ENCODE results near the gene ARL3.
"Not testable (repeated sequence)": the region's sequence is repeated elsewhere in the genome, so short reads cannot be mapped to it uniquely, and the experiment has no call there.

Gene ARL3

DNA sequence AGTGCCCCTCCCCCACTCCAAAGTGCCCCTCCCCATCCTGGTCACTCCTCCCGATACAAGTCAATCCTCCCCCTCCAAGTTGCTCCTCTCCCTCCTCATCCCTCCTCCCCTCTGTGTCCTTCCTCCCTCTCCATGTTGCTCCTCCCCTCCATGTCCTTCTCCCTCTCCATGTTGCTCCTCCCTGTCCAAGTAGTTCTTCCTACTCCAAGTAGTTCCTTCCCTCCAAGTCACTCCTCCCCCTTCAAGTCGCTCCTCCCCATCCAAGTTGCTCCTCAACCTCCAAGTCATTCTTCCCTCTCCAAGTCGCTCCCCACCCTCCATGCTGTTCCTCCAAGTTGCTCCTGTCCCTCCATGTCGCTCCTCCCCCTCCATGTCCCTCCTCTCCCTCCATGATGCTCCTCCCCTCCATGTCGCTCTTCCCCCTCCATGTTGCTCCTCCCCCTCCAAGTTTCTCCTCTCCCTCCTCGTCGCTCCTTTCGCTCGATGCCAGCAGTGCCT, 20.9 kb upstream of the ARL3 start:
- no peak for DNase-seq

DNA sequence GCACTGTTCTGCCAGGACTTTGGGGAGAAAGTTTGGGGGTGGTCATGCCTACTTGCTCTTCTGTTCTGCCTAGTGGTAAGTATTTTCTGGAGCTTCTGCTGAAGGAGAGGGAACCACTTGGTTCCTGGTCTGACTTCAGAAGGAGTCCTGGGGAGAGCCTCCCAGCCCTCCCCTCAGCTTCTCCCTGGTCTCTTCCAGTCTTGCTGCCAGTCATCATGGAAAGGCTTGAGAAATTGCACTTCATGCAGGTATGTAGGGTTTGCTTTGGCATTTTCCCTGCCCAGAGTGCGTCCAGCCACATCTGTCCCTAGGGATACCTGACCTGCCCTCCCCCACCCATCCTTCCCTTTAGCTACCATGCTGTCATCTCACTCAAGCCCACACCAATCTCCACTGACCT, 18.5 kb upstream of the ARL3 start:
- no peak for DNase-seq

DNA sequence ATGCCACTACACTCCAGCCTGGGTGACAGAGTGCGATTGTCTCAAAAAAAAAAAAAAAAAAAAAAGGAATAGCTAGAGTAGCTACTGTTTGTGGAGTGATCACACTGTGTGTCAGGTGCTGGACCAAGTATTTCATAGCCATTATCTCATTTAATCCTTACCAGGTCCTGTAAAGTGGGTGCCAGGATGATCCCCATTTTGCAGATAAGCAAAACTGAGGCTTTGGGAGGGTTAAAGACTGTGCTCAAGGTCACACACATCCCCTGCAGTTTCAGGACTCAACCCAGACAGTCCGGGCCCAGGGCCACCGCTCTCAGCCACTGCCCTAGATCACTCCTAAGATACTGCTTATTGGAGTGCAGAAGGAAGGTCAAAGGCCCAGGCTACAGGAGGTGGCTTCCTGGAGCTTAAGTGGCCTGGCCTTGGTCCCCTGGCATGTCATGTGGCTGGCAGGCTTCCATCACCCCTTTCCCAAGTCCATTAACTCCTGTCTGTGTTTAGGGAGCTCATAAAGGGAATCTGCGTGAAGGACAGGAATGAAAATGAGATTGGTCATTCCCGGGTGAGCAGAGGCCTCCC, 17.1 kb upstream of the ARL3 start:
- DNase-seq: no peak

DNA sequence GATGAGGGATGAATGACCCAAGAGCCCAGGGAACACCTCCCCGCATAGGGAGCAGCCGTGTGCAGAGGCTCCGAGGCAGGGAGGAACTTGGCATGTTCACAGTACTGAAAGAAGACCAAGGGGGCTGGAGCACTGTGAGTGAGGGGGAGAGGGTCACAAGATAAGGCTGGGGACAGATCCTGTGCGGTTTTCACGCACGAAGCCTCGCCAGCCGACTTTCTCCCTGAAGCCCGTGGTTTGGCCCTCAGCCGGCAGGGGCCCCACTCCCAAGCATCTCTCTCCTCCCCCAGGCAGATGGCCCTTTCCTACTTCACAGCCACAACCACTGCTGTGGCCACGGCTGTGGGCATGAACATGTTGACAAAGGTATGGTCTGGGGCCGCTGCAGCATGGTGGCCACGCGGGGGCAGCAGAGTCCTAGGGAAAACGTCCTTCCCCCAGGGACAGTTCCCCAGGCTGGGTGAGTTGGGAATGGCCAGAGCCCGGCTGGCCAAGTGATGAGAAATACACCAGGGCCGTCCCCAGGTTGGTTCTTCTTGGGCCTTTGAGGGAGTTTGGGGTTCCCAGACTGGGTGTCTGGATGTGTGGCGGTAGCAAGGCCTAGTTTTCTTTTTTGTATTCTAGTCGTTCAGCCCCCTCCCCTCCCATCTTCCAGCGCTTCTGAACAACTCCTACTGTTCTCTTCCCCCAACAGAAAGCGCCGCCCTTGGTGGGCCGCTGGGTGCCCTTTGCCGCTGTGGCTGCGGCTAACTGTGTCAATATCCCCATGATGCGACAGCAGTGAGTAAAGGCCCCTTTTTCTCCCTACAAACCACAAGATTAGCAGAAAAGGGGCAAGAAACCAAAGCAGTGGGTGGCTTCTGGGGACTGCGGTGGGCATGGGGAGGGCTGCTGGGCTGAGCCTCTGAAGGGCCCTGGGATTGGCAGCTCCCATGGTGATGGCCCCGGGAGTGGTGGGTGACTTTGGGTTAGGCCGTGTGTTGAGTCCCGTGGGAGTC, 15.1 kb upstream of the ARL3 start:
- peak; percentile 62 for DNase-seq

DNA sequence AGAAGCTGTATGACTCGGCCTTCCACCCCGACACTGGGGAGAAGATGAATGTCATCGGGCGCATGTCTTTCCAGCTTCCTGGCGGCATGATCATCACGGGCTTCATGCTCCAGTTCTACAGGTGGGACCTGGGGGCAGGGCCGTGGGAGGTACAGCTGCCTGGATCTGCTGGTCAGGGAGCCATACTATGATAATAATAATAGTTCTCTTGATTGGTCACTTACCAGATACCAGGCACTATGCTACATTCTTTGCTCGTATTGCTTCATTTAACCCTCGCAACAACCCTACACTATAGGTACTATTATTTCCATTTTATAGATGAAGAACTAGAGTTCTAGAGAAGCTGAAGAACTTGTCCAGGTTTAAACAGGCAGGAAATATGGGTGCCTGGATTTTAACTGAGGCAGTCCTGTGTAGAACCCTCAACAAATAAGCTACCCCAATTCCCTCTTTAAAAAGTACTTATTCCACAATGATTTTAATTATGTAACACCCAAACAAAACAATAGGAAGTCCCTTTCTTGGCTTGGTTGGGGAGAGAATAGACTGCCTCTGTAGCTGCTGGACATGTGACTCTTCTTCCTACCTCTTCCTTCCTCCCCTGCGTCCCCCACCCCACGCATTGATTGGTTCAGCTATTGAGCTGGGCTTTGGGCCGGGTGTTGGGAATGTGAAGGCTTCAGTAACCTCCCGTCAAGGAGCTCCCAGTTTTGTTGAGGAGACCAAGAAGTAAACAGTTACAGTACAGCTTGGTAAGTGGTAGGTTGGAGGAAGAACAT, 13.0 kb upstream of the ARL3 start:
- no peak for DNase-seq

DNA sequence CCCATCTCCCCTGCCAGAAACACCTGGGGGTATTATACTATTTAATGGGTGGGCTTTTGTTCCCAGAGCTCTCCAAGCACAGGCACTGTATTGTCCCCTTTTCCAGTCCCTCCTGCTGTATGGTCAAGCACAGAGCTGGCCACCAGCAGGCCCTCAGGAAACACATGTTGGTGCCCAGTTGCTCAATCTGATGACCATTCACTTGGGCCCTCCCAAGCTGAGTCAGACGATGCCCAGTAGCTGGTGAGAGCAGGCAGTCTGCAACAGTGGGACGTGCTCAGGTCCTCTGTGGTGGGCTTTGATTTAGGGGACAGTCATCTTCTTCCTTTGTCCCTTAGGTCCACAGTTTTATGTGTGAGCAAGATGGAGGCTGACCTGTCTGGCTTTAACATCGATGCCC, 12.1 kb upstream of the ARL3 start:
- no peak for DNase-seq

DNA sequence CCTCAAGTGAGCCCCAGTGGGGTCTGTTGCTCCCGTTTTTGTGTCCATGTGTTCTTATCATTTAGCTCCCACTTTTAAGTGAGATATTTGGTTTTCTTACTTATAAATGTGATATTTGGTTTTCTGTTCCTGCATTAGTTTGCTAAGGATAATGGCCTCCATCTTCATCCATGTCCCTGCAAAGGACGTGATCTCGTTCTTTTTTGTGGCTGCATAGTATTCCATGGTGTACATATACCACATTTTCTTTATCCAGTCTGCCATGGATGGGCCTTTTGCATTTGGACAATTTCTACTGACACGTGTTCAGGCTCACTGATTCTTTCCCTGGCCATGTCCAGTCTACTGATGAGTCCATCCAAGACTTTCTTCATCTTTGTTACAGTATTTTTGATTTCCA, 9.8 kb upstream of the ARL3 start:
- DNase-seq: no peak

DNA sequence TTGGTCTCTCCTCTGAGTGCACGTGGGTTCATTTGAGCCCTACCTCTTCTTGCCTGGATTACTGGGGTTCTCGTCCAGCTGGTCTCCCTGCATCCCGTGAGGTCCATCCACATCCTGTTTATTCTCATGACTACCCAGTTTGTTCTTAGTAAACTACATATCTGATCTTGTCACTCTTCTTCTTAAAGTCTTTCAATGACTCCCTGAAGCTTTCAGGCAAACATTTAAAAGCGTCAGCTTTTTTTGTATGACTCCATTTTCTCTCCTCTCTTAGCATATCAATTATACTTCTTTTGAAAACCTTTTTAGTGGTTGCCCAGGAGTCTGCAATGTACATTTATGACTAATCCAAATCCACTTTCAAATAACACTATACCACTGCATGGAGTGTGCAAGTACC, 7.8 kb upstream of the ARL3 start:
- DNase-seq: peak; percentile 29

DNA sequence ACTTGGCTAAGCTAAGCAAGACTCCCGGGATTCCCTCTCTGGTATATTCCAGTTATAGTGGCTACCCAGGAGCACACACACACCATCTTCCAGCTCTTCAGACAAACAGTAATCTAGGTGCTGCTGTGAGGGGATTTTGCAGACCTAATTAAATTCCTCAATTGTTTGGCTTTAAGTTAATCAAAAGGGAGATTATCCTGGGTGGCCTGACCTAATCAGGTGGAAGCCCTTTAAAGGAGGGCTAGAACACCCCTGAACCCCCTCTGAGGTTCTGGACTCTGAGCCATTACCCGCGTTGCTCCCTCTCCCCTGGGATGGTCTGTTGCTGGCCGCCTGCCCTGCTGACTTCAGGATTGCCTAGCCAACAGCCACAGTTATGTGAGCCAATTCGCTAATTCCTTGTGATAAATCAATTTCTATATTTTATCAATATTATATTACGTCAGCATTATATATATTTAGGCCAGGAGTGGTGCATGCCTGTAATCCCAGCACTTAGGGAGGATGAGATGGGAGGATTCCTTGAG, 6.6 kb upstream of the ARL3 start:
- no peak for DNase-seq

DNA sequence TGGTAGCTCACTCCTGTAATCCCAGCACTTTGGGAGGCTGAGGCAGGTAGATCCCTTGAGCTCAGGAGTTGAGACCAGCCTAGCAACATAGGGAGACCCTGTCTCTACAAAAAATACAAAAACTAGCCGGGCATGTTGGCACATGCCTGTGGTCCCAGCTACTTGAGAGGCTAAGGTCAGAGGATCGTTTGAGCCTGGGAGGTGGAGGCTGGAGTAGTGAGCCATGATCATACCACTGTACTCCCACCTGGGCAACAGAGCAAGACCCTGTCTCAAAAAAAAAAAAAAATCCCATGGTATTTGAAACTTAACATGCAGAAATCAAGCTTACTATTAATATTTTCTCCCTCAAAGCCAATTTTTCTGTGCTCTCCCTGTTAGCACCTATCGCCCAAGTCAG, 6.1 kb upstream of the ARL3 start:
- no peak for DNase-seq

DNA sequence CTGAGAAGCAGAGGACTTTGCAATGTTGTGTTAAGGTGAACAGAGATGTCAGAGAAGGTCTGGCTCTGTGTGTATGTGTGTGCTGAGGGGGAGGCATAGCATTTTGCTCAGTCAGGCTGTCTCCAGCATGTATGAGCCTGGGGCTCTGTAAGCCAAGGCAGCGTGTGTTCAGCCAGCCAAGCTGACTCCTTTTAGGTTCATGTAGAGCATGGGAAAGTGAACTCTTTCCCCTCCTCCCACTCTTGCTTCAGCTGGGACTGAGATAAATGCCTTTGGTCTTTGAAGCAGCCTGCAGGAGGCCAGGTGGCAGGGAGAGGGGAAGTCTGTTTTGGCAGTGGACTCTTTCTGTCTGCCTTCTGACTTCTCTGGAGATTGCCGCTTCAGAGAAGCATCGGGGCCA, 4.0 kb upstream of the ARL3 start:
- DNase-seq: no peak

DNA sequence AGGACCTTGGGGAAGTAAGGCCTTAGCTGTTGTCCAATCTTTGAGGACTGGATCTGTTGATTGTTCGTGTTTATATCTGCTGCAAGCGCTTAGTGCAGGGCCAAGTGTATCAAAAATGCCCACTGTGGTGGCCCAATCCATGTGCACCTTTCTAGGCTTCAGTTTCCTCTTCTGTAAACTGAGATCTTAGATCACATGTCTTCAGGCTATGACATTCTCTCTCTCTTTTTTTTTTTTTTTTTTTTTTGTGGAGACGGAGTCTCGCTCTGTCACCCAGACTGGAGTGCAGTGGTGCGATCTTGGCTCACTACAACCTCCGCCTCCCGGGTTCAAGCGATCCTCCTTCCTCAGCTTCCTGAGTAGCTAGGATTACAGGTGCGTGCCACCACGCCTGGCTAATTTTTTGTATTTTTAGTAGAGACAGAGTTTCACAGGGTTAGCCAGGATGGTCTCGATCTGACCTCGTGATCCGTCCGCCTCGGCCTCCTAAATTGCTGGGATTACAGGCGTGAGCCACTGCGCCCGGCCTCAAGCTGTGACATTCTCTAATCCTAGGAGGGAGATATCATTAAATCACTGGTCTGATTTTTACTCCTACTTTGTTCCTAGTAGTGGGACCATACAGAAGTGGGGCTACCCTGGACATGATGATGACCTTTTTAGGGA, 2.8 kb upstream of the ARL3 start:
- DNase-seq: not testable (repeated sequence)

DNA sequence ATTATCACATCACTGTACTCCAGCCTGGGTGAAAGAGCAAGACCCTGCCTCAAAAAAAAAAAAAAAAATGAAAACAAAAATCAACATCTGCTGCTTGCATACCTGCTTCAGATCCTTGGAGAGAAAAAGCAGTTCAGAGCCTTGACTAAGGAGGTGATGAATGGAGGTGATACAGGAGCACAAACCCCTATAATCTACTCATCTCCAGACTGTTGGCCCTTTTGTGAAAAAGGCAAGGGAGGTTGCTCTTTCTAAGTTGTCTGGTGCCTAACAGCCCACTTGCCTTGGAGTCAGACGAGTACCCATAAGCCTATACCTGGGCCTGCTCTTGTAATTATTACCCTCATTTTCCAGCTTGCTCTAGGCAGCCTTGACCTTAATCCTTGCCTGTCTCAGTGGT, 1.7 kb upstream of the ARL3 start:
- DNase-seq: no peak

DNA sequence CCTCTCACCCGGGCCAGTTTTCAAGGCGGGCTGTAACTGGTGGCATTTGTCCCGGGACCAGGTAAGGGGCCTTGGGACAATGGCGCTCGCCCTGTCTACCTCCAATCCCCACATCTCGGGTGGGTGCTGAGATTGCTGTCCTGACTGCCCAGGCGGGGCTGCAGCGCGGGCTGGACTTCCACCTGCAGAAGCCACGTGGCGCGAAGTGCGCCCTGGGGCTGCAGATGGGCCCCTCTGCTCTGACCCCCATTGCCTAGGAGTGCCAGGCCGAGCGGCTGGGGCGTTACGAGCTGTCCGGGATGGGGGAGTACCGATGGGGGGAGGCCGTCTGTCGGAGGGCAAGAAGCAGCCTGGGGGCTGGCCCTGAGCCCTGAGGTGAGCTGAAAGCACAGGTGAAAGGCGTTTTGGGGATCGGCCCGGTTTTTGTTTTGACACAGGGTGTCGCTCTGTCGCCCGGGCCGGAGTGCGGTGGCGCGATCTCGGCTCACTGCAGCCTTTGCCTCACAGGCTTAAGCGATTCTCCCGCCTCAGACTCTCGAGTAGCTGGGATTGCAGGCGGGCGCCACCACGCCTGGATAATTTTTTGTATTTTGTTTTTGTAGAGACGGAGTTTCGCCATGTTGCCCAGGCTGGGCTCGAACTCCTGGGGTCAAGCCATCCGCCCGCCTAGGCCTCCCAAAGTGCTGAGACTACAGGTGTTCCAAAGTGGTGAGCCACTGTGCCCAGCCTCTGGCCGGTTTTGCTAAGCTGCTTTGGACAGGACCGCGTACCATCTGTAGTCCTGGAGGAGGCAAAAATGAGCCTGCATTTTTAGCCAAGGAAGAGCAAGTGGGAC, 641 bp upstream of the ARL3 start, which contains the start of gene SFXN2:
SFXN2 (plus strand) TSS at position 16 of the 835 bp plus-strand sequence. CDS start 12,001 bp downstream, outside the sequence.
- DNase-seq: peak; percentile 71

DNA sequence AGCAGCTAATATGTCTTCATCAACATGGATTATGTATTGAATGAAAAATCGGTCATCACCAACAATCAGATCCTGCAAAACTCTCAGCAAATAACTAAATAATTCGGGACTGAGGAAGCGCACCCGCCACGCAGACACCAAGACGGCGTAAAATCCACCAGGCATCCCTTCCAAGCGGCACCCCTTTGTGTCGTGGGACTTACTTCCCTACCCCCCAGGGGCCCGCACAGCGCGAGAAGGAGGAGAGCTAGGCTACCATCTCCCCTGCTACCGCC, 721 bp downstream of the ARL3 start:
- no peak for DNase-seq

DNA sequence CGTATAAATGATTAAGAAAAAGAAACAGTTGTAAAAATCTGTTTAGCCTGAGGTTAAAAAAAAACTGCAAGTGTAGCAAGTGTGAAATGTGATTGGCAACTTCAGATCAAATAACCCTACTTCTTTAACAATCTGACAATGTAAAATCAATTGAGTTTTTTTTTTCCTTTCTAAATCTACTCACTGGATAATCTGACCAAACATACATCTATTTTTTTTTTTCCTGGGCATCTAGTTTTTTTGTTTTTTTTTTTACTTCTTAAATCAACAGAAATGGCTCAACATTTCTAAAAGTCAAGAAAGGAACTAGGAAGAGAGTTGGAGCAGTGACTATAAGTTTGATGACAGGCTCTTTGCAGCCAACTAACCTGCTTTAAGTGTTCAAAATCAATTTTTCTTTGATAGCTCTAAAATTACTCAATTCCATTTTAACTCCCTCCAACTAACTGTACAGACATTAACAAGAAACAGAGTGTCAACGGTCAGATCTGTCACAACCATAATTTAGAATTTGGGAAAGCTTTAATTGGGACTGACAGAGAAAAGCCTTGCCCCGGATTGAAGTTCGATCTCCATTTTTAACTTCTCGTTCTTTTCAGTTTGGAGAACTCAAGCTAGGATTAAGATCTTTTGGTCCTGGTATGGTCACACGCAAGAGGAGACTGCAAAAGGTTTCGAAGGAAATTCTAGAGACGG, 1.2 kb downstream of the ARL3 start:
- DNase-seq: no peak

DNA sequence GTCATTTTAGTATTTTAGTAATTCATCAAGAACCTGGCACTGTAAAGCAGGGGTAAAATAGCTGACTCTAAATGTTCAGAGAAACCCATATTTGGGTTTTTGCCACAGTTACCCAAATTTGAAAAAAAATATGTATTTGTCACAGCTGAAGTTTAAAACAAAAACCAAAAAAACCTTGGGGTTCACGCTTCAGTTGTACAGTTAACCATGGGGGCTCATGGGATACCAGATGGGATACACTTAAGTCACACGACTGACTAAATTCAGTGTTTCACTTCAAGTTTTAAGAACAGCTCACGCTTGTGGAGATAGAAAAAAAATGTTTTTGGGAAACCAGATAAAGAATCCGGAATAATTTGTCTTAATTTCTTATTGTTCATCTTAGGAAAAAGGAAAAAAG, 2.1 kb downstream of the ARL3 start:
- DNase-seq: peak; percentile 71

DNA sequence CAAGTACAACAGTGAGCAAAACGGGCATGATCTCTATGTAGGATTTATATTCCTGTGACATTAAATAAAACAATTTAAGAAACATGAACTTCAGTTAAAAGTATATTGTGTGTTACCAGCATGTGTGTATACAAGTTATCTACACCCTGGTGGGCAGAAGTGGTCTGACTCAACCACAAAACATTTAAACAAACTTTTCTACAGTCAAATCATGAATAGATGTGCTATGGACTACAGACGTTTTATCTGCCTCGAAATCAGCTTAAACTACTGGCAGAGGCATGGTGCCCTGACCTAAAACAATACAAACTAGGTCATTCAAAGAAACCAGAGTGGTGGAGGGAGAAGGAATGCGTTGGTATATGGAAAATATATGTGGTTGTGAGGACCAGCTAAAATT, 3.6 kb downstream of the ARL3 start:
- peak; percentile 92 for DNase-seq

DNA sequence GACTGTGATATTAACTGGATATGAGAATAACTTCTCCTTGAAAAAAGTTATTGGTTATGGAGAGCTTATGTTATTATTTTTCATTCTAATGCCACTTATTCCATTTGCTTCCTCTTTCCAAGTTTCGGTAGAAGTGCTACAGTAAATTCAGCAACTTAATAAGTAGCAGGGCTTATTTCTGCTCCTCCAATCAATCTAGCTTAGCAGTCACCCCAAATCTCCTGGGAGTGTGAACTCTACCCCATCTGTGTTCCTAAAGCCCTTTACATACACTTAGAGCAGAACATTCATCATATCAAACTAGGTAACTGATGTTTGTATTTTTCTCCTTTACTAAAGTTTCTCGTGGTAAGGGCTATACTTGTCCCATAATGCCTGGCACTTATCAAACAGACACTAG, 8.7 kb downstream of the ARL3 start:
- DNase-seq: no peak

DNA sequence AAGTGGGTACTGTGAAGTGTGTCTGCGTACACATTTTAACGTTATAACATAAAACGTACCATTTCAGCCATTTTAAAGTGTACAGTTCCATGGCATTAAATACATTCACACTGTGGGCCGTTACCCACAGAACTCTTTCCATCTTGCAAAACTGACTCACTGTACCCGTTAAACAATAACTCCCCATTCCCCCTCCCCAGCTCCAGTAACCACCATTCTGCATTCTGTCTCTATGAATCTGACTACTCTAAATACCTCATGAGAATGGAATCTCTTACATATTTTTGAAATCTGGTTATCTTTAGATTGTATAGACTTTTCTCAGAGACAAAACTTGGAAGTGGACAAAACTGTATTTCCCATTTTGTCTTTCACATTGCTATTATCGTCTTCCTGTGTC, 9.3 kb downstream of the ARL3 start:
- no peak for DNase-seq

DNA sequence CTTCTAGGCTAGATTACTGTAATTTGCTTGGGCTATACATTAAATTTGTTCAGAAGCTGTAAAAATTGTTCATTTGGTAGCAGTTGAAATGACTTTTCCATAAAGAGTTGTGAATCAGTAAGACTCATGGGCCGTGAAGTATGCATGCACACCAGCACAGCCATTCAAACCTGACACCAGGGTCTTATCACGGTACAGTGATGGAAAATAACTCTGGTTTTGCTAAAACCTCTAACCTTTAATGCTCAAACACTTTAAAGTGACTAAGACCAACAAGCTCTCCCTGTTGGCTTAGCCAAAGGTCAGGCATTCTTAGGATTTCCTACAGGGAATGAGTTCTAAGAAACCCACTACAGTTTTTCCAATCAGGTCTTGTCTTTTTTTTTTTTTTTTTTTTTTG, 11.5 kb downstream of the ARL3 start:
- no peak for DNase-seq

Data from activated CD4-positive, alpha-beta T cell treated with anti-CD3 and anti-CD28 coated beads, Interleukin-10, Interleukin-2, amounts not matched to agents 100 ng/mL and 50 ng/mL, durations not matched to agents 16 hours and 8 hours (primary cell).